Mesenchymal stem cell (in vitro differentiated cells and primary cell): ENCODE data around the gene SMARCD2.

Source experiments
- DNase-seq: peaks from one replicate; pipeline ENCODE4 v3.0.0-alpha.2; 2013
- H2AFZ ChIP-seq: one replicate; pipeline ENCODE4 v1.6.1; 2013; ENCODE audit warnings: low read depth, mild to moderate bottlenecking, control low read depth, inconsistent platforms, low read length, moderate library complexity
- H2AK5ac ChIP-seq: 2 replicates; pipeline ENCODE4 v1.6.1; 2013; ENCODE audit warnings: low read length, moderate library complexity, mild to moderate bottlenecking, inconsistent platforms; ENCODE audit not compliant: severe bottlenecking
- H2BK120ac ChIP-seq: one replicate; pipeline ENCODE4 v1.6.1; 2013; ENCODE audit warnings: low read depth, mild to moderate bottlenecking, inconsistent platforms, low read length, moderate library complexity
- H2BK12ac ChIP-seq, 2 experiments: one replicate each; pipeline ENCODE4 v1.6.1; 2013; ENCODE audit warnings: inconsistent platforms in 2 of 2, low read length in 2 of 2, mild to moderate bottlenecking in 2 of 2, moderate library complexity in 2 of 2, control low read depth in 1 of 2
- H2BK15ac ChIP-seq: one replicate; pipeline ENCODE4 v1.6.1; 2013; ENCODE audit warnings: mild to moderate bottlenecking, low read depth, inconsistent platforms; ENCODE audit not compliant: poor library complexity, severe bottlenecking
- H2BK5ac ChIP-seq: 2 replicates; pipeline ENCODE4 v1.6.1; 2013; ENCODE audit warnings: low read depth, mild to moderate bottlenecking, low read length, control low read depth, inconsistent platforms; ENCODE audit not compliant: poor library complexity, severe bottlenecking
- H3K14ac ChIP-seq, 2 experiments: one replicate each; pipeline ENCODE4 v1.6.1; 2013; ENCODE audit warnings: inconsistent platforms in 2 of 2, low read length in 2 of 2, control low read depth in 1 of 2, mild to moderate bottlenecking in 1 of 2, moderate library complexity in 1 of 2
- H3K18ac ChIP-seq, 2 experiments: one replicate each; pipeline ENCODE4 v1.6.1; 2013; ENCODE audit warnings: inconsistent platforms in 2 of 2, low read length in 2 of 2, control low read depth in 1 of 2, low read depth in 1 of 2, mild to moderate bottlenecking in 1 of 2
- H3K23ac ChIP-seq, 2 experiments: one replicate each; pipeline ENCODE4 v1.6.1; 2013; ENCODE audit warnings: inconsistent platforms in 2 of 2, low read length in 2 of 2, mild to moderate bottlenecking in 2 of 2, moderate library complexity in 2 of 2, control low read depth in 1 of 2
- H3K27ac ChIP-seq: 2 replicates; pipeline ENCODE4 v1.5.1; 2013; ENCODE audit warnings: mild to moderate bottlenecking, moderate library complexity, low read length, control low read depth, inconsistent platforms; ENCODE audit not compliant: poor library complexity, severe bottlenecking
- H3K27me3 ChIP-seq, 2 experiments: 2 replicates each; pipeline versions ENCODE4 v1.6.1 to v1.7.0; 2013; ENCODE audit warnings: low read length in 2 of 2, mild to moderate bottlenecking in 2 of 2, moderate library complexity in 2 of 2, control low read depth in 1 of 2, inconsistent platforms in 1 of 2; ENCODE audit not compliant: control insufficient read depth in 1 of 2, insufficient read depth in 1 of 2
- H3K36me3 ChIP-seq, 2 experiments: 2 replicates each; pipeline versions ENCODE4 v1.6.1 to v1.7.0; 2013; ENCODE audit warnings: low read length in 2 of 2, control low read depth in 1 of 2, inconsistent platforms in 1 of 2, low read depth in 1 of 2, mild to moderate bottlenecking in 1 of 2; ENCODE audit not compliant: insufficient read depth in 2 of 2, control insufficient read depth in 1 of 2
- H3K4ac ChIP-seq, 2 experiments: one replicate each; pipeline ENCODE4 v1.6.1; 2013; ENCODE audit warnings: inconsistent platforms in 2 of 2, low read length in 2 of 2, mild to moderate bottlenecking in 2 of 2, moderate library complexity in 2 of 2, control low read depth in 1 of 2, low read depth in 1 of 2
- H3K4me1 ChIP-seq: 2 replicates; pipeline ENCODE4 v1.6.1; 2013; ENCODE audit warnings: low read depth, low read length, control low read depth; ENCODE audit not compliant: control insufficient read depth, insufficient read depth
- H3K4me2 ChIP-seq: 2 replicates; pipeline ENCODE4 v1.6.1; 2013; ENCODE audit warnings: low read length, mild to moderate bottlenecking, inconsistent platforms; ENCODE audit not compliant: poor library complexity, severe bottlenecking
- H3K4me3 ChIP-seq, 2 experiments: 2 replicates each; pipeline versions ENCODE4 v1.5.1 to v1.7.0; 2013; ENCODE audit warnings: low read length in 2 of 2, mild to moderate bottlenecking in 2 of 2, control low read depth in 1 of 2, low read depth in 1 of 2; ENCODE audit not compliant: insufficient read depth in 1 of 2
- H3K79me1 ChIP-seq: replicated peaks from 2 replicates; pipeline ENCODE4 v1.6.1; 2013; ENCODE audit warnings: mild to moderate bottlenecking, control low read depth, low read length, inconsistent platforms; ENCODE audit not compliant: poor library complexity, severe bottlenecking
- H3K9ac ChIP-seq: 2 replicates; pipeline ENCODE4 v1.7.0; 2013; ENCODE audit warnings: mild to moderate bottlenecking, low read length, moderate library complexity
- H3K9me3 ChIP-seq: 2 replicates; pipeline ENCODE4 v1.7.0; 2013; ENCODE audit warnings: mild to moderate bottlenecking, low read length; ENCODE audit not compliant: control insufficient read depth
- H4K8ac ChIP-seq: one replicate; pipeline ENCODE4 v1.6.1; 2013; ENCODE audit warnings: inconsistent platforms, mild to moderate bottlenecking, low read length, moderate library complexity
- H4K91ac ChIP-seq: one replicate; pipeline ENCODE4 v1.6.1; 2013; ENCODE audit warnings: mild to moderate bottlenecking, low read length, inconsistent platforms
- WGBS: methylation state at CpG from one replicate; pipeline ENCODE4 v1.1.7; 2013; ENCODE audit warnings: mixed read lengths; 5-methylcytosine and 5-hydroxymethylcytosine counted together

The SMARCD2 gene

DNA sequence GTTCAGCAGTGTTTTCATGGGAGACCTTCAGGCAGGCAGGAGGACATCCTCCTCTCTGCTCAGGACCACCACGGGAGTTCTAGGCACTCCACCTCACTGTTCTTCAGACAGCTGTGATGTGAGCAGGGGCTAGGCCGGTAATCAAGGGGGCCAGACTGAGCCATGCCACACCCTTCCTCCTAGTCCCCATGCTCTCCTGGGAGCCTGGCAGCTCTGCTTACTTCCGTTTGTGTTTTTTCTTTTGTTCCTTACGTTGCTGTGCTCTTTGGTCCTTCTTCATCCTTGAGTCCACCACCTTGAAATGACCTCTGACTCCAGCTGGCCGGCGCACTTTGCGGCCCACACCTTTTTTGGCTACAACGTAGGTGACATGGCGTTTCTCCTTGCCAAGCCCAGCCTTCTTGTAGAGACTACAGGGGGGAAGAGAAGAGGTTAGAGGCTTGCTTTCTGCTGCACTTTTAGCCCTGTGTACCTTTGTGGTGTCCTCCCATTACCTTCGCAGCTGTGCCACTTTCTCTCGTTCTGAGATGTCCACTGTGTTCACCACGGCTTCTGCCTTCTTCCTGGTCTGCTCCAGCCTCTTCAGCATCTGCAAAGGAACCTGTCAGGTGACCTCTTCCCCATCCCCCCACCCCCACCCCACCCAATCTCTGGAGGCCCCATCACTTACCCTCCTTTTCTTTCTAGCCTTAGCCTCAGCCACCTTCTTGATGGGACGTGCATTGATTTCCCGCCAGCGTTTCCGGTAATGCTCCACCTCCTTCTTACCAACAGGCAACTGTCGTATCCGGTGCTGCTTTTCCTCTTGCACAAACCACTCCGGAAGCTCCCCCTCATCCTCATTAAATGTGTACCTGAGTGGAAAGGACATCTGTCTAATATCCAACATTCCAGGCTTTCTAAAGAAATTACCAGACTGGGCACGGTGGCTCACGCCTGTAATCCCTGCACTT lies 22.6 kb downstream of the SMARCD2 start:
- Histone ChIP-seq H2BK15ac (no peak overlapping the region), H3K27me3 (no peaks in the 10 kb centered on the region), H3K27ac (peak overlapping the region; percentile 86), H4K8ac (no peak overlapping the region), H4K91ac (no peak overlapping the region), H2BK5ac (no peak overlapping the region), H3K79me1 (peaks cover 24% of the 10 kb centered on the region), H2BK120ac (no peak overlapping the region), H2BK12ac (no peak overlapping the region), H3K4me2 (peak overlapping the region; percentile 32), H3K18ac (no peak overlapping the region), H3K14ac (no peak overlapping the region), H3K9ac (no peak overlapping the region), H3K23ac (no peak overlapping the region), H3K4ac (no peak overlapping the region), H2AK5ac (peak overlapping the region; percentile 83), H3K36me3 (peaks cover 61 to 99% of the 10 kb centered on the region in 2 experiments), H2AFZ (no peak overlapping the region), H3K4me3 (no peak overlapping the region), H3K9me3 (no peaks in the 10 kb centered on the region), H3K4me1 (peaks cover 11% of the 10 kb centered on the region)
- no peak for DNase-seq
- WGBS: 94% methylated on average over 21 of the region's 21 CpGs

DNA sequence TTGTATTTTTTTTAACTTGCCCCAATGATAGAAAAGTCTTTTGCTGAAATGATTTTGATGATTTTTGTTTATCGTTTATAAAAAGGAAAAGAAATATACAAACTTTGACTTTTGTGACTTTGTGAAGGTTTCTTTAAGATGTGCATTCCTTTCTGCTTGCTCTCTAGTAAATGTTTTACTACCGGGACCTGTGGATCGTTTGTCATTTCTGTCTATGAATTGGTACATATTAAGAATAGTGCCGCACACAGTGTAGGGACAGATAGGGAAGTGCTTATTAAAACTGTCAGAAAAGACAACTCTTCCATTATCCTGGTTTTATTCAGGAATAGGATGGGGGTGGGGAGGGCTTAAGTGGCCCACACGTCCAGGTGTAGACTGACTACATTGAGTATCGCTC lies 23.4 kb downstream of the SMARCD2 start:
- 91% methylated on average over 6 of the region's 6 CpGs for WGBS
- peak overlapping the region; percentile 83 for H2AK5ac ChIP-seq
- H2BK15ac ChIP-seq: no peak overlapping the region
- H3K4me1 ChIP-seq: peaks cover 11% of the 10 kb centered on the region
- H3K23ac ChIP-seq: no peak overlapping the region
- no peak overlapping the region for H4K91ac ChIP-seq
- H2AFZ ChIP-seq: no peak overlapping the region
- no peak overlapping the region for H2BK12ac ChIP-seq
- H3K27me3 ChIP-seq: no peaks in the 10 kb centered on the region
- no peak overlapping the region for H3K4ac ChIP-seq
- H3K4me3 ChIP-seq: no peak overlapping the region
- peak overlapping the region; percentile 86 for H3K27ac ChIP-seq
- peak overlapping the region; percentile 32 for H3K4me2 ChIP-seq
- H2BK5ac ChIP-seq: no peak overlapping the region
- no peak overlapping the region for H3K18ac ChIP-seq
- no peak for DNase-seq
- no peak overlapping the region for H3K9ac ChIP-seq
- H3K79me1 ChIP-seq: peaks cover 22% of the 10 kb centered on the region
- H2BK120ac ChIP-seq: no peak overlapping the region
- H3K14ac ChIP-seq: no peak overlapping the region
- peaks cover 58 to 99% of the 10 kb centered on the region in 2 experiments for H3K36me3 ChIP-seq
- H3K9me3 ChIP-seq: no peaks in the 10 kb centered on the region
- no peak overlapping the region for H4K8ac ChIP-seq

DNA sequence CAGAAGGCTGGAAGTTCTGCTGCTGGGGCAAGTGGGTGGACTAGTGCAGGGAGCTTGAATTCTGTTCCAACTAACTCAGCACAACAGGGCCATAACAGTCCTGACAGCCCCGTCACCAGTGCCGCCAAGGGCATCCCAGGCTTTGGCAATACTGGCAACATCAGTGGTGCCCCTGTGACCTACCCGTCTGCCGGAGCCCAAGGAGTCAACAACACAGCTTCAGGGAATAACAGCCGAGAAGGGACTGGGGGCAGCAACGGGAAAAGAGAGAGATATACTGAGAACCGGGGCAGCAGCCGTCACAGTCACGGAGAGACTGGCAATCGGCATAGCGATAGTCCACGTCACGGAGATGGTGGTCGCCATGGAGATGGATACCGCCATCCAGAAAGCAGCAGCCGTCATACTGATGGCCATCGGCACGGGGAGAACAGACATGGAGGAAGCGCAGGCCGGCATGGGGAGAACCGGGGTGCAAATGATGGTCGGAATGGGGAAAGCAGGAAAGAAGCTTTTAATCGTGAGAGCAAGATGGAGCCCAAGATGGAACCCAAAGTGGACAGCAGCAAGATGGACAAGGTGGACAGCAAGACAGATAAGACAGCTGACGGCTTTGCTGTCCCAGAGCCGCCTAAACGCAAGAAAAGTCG lies 24.6 kb downstream of the SMARCD2 start:
- no peak overlapping the region for H2AK5ac ChIP-seq
- H3K79me1 ChIP-seq: peaks cover 22% of the 10 kb centered on the region
- H3K18ac ChIP-seq: no peak overlapping the region
- H3K4me3 ChIP-seq: no peak overlapping the region
- H3K23ac ChIP-seq: no peak overlapping the region
- no peak overlapping the region for H2BK12ac ChIP-seq
- H3K14ac ChIP-seq: no peak overlapping the region
- no peak overlapping the region for H2BK15ac ChIP-seq
- no peaks in the 10 kb centered on the region for H3K27me3 ChIP-seq
- no peak overlapping the region for H2AFZ ChIP-seq
- H4K91ac ChIP-seq: no peak overlapping the region
- H4K8ac ChIP-seq: no peak overlapping the region
- no peak overlapping the region for H2BK120ac ChIP-seq
- H3K4me1 ChIP-seq: peaks cover 11% of the 10 kb centered on the region
- H3K36me3 ChIP-seq: peaks cover 56 to 100% of the 10 kb centered on the region in 2 experiments
- H2BK5ac ChIP-seq: no peak overlapping the region
- H3K4ac ChIP-seq: no peak overlapping the region
- DNase-seq: no peak
- no peaks in the 10 kb centered on the region for H3K9me3 ChIP-seq
- no peak overlapping the region for H3K4me2 ChIP-seq
- peak overlapping the region; percentile 71 for H3K27ac ChIP-seq
- H3K9ac ChIP-seq: no peak overlapping the region
- 98% methylated on average over 27 of the region's 27 CpGs for WGBS

DNA sequence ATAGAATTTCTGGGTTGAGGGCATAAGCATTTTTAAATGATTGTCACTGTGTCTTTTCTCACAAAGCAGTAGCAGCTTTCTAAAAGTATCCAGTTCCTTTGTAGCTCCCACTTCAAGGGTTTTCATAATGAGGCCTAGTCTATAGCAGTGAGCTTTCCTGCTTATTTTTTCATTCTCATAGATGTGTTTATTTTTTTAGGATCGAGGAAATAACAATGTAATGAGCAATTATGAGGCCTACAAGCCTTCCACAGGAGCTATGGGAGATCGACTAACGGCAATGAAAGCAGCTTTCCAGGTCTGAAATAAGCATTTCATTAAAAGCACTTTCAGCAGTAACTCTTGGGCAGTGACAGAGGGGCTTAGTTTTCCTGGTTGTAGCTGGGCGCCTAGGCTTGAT lies 25.8 kb downstream of the SMARCD2 start:
- no peak overlapping the region for H3K23ac ChIP-seq
- no peak overlapping the region for H2AFZ ChIP-seq
- DNase-seq: peak; percentile 20
- peaks cover 11% of the 10 kb centered on the region for H3K4me1 ChIP-seq
- H3K9me3 ChIP-seq: no peaks in the 10 kb centered on the region
- H2AK5ac ChIP-seq: no peak overlapping the region
- peaks cover 58 to 100% of the 10 kb centered on the region in 2 experiments for H3K36me3 ChIP-seq
- no peak overlapping the region for H3K18ac ChIP-seq
- no peaks in the 10 kb centered on the region for H3K27me3 ChIP-seq
- no peak overlapping the region for H2BK15ac ChIP-seq
- H3K14ac ChIP-seq: no peak overlapping the region
- no peak overlapping the region for H4K91ac ChIP-seq
- peak overlapping the region; percentile 32 for H3K27ac ChIP-seq
- no peak overlapping the region for H4K8ac ChIP-seq
- H3K4me3 ChIP-seq: no peak overlapping the region
- peaks cover 24% of the 10 kb centered on the region for H3K79me1 ChIP-seq
- H2BK120ac ChIP-seq: no peak overlapping the region
- 78% methylated on average over 4 of the region's 4 CpGs for WGBS
- H3K9ac ChIP-seq: no peak overlapping the region
- H2BK12ac ChIP-seq: no peak overlapping the region
- no peak overlapping the region for H2BK5ac ChIP-seq
- no peak overlapping the region for H3K4ac ChIP-seq
- no peak overlapping the region for H3K4me2 ChIP-seq
